HG02588 (cell line): ENCODE data around the gene LOC128125822.

ENCODE experiments used
- ATAC-seq: cut with Tn5 transposase; IDR thresholded peaks from one replicate; pipeline ENCODE4 v1.9.1; 2021; ENCODE audit warnings: mild to moderate bottlenecking, moderate library complexity; ENCODE audit not compliant: unreplicated experiment

The LOC128125822 gene

DNA sequence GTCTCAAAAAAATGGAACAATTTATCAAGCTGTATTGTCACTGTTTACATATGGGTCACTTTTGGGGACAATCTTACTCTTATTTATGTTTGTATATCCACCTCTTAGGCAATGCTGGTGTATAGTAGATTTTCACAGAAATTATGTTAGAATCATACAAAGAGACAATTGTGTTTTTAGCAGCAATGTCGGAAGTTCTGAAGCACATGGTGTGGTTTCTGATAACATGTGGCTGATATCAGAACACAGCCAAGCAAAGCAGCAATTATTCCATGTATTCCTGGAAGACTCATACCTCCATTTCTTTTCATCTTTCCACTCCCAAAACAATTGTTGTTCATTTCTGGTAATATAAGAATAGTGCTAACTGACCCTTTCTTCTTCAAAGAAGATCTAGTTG lies 17.5 kb upstream of the LOC128125822 start:
- no peak for ATAC-seq

DNA sequence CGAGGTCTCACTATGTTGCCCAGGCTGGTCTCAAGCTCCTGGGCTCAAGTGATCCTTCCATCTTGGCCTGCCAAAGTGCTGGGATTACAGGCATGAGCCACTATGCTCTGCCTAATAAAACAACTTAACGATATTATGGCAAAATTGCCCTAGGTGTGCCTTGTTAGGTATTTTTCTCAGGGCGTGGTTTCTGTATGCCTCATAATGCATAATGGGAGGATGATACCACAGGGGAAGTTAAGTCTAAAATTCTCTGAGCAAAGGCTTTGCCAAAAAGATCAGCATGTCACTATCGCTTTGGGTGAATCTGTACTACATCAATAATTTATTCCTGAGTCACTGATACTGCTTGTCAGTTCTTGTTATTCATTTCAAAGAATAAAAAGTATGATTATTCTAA lies 15.9 kb upstream of the LOC128125822 start:
- ATAC-seq, result no peak

- ATAC-seq, result peak; percentile 67
These were observed 14.0 kb upstream of the LOC128125822 start for GRCh38 chr6:63558278-63558677.

GRCh38 chr6:63560801-63561287 lies 11.4 kb upstream of the LOC128125822 start:
- ATAC-seq, result no peak

DNA sequence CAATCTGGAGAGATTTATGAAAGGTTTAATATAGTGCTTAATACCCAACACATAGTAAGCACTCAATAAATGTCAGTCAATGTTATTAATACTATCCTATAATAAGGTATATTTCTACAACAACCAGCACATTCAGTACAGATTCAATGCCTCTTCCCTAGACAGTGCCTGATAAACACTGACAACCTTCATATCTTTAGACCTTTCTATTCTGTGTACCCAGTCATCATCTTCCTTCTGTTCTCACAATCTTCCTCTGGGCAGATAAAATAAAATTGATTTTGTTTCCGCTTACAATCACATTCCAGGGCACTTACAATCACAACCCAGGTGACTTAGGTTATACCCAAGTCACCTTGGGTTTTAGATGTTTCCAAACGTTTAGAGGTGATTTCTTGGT lies 11.0 kb upstream of the LOC128125822 start:
- ATAC-seq, result no peak

GRCh38 chr6:63563235-63563634 lies 9.0 kb upstream of the LOC128125822 start:
- no peak for ATAC-seq

- no peak for ATAC-seq
These were observed 7.1 kb upstream of the LOC128125822 start for GRCh38 chr6:63565058-63565726.

GRCh38 chr6:63565727-63566596 lies 6.3 kb upstream of the LOC128125822 start:
- ATAC-seq, result no peak

GRCh38 chr6:63567966-63568365 lies 4.3 kb upstream of the LOC128125822 start:
- no peak for ATAC-seq

DNA sequence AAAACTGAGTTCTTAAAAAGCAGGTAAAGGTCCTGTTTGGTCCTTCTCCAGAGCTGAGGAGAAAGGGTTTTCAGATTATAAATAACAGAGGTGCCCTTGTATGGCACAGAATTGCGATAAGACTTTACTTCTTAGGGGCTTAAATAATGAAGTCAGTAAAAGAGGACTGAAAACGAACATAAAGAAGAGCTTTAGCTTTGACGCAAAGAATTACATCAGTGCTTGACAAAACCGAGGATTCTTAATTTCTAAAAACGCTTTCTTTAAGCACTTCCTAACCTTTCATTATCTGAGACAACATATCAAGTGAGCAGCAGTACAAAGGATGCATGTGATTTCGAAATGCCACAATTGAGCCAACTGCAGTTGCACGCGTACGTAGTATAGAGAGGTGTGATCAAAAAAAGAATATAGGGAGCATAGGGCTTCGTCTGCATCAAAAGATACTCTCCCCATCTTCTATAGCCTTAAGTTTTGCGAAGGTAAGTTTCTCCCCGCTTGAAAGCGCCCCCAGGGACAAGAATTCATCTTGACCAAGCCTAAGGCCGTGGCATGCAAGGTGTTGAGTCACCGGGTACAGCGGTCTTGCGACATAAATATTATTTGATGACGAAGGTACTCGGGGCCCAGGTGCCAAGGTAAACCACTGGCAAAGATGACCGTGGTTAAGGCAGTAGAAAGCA lies 778 bp upstream of the LOC128125822 start:
- no peak for ATAC-seq

DNA sequence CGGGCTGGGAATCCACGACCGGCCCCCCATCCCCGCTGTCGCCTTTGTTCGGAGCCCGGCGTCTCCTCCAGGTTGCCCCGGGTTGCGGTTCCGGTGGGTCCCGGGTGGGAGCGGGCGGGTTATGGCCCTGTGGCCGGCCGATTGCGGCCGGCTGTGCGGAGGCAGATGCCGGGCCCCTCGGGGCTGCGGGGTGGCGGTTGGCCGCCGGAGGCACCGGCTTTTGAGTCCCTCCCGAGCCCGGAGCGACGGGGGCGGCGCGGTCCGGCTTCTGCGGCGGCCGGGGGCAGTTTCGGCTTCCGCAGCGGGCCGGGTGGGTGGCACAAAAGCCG lies 431 bp downstream of the LOC128125822 start:
- no peak for ATAC-seq

GRCh38 chr6:63573076-63573898 lies 1.0 kb downstream of the LOC128125822 start:
- peak; percentile 47 for ATAC-seq

DNA sequence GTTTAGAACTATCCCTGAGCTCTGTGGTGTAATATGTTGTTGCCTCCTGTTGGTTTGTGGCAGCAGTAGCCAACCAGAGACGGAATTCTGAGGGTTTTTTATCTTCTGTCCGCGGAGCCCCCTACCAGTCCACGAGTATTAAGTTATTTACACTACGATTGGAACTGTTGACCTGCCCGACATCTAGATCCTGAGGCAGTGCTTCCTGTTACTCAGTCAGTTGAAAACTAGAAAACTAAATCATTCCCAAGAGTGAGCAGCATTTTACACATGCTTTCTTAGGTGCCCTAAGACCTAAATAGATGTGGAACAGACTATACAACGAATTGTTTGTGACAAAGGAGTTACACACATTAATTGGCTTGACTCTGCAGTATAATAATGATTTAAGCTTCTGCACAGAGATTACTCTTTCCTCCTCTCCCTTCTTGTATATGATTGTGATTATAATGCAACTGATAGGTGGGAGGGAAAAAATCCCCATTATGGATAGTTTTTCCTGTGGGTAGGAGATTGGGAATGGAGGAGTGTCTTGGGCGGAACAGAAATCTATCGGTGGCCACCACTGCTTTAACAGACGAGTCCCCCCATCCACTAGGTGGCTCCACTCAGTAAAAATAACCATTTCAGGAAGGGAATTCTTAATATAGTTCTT lies 1.7 kb downstream of the LOC128125822 start:
- ATAC-seq, result no peak

DNA sequence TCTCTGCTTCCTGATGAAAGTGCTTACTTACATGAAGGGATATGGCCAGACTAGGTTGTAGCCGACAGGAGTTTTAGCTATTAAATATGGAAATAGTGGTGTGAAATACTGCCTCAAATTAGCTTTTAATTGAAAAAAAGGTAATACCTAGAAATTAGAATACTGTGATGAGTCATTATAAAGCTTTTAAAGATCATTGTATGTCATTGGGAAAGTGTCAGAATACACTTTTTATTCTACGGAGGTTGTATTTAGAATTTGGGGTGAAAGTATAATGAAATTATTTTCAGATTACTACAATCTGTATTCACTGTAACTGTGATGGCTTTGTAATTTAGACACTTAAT lies 2.2 kb downstream of the LOC128125822 start:
- ATAC-seq, result no peak

DNA sequence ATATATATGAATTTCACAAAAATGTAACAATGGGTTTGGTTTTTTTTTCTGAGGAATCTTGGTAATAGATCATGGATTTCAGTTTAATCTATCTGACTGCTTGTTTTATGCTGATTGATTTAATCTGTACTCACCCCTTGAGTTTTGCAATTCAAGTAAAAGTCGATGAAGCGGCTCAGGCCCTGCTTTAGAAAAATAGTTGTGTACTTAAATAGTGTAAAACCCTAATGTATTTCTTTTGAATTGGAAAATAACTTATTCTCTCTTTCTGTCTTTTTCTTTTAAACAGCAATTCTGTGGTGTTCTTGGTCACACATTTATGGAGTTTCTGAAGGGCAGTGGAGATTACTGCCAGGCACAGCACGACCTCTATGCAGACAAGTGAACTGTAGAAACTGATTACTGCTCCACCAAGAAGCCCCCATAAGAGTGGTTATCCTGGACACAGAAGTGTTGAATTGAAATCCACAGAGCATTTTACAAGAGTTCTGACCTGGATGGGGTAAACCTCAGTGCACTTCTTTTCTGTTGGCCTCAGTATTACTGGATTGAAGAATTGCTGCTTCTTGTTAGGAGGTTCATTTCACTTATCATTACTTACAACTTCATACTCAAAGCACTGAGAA lies 4.0 kb downstream of the LOC128125822 start:
- no peak for ATAC-seq

GRCh38 chr6:63576985-63577712 lies 4.9 kb downstream of the LOC128125822 start:
- no peak for ATAC-seq

DNA sequence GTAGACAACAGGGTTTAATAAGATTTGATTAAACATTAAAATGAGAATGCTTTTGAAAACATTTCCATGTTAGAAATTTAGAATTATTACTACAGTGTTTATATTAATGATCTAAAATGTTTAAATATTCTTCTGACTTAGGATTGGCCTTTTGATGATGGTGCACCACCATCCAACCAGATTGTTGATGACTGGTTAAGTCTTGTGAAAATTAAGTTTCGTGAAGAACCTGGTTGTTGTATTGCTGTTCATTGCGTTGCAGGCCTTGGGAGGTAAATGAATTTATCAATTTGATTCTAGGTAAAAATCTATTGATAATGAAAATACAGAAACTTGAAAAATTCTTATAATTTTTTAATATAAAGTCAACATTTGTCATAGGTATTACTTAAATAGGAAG lies 6.5 kb downstream of the LOC128125822 start:
- ATAC-seq, result no peak

DNA sequence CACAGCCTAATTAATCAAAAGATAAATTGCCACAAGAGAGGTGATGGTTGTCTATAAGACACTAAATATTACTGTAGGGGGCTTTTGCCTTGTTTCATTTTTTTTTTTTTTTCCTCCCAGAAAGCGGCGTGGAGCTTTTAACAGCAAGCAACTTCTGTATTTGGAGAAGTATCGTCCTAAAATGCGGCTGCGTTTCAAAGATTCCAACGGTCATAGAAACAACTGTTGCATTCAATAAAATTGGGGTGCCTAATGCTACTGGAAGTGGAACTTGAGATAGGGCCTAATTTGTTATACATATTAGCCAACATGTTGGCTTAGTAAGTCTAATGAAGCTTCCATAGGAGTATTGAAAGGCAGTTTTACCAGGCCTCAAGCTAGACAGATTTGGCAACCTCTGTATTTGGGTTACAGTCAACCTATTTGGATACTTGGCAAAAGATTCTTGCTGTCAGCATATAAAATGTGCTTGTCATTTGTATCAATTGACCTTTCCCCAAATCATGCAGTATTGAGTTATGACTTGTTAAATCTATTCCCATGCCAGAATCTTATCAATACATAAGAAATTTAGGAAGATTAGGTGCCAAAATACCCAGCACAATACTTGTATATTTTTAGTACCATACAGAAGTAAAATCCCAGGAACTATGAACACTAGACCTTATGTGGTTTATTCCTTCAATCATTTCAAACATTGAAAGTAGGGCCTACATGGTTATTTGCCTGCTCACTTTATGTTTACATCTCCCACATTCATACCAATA lies 7.8 kb downstream of the LOC128125822 start:
- no peak for ATAC-seq

GRCh38 chr6:63580704-63580961 lies 8.4 kb downstream of the LOC128125822 start:
- ATAC-seq, result no peak
